GM10248 (cell line): ENCODE results near the gene TBX3.
"Not testable (repeated sequence)": the region's sequence is repeated elsewhere in the genome, so short reads cannot be mapped to it uniquely, and the experiment has no call there.

Experiments used
- CTCF ChIA-PET: fragments of 300-600 bp; sonication (Branson Sonifier 250); formaldehyde crosslinking; extraction: SDS; loops from one replicate; lab custom pipeline; 2021; ENCODE audit warnings: antibody characterized with exemption; lab: Yijun Ruan, JAX
- POLR2A ChIA-PET: fragments of 350-650 bp; sonication (Branson Sonifier 250); formaldehyde crosslinking; extraction: SDS; loops from one replicate; lab custom pipeline; 2020; ENCODE audit warnings: antibody characterized with exemption; lab: Yijun Ruan, JAX
- DNase-seq: peaks from one replicate; pipeline ENCODE4 v3.0.0; 2012; ENCODE audit errors: extremely low spot score
- CTCF ChIP-seq: IDR thresholded peaks from 2 replicates; pipeline ENCODE4 v1.5.1; 2012; ENCODE audit warnings: mild to moderate bottlenecking, low read depth; ENCODE audit errors: extremely low read depth, missing control alignments, control extremely low read depth

TBX3 gene

DNA sequence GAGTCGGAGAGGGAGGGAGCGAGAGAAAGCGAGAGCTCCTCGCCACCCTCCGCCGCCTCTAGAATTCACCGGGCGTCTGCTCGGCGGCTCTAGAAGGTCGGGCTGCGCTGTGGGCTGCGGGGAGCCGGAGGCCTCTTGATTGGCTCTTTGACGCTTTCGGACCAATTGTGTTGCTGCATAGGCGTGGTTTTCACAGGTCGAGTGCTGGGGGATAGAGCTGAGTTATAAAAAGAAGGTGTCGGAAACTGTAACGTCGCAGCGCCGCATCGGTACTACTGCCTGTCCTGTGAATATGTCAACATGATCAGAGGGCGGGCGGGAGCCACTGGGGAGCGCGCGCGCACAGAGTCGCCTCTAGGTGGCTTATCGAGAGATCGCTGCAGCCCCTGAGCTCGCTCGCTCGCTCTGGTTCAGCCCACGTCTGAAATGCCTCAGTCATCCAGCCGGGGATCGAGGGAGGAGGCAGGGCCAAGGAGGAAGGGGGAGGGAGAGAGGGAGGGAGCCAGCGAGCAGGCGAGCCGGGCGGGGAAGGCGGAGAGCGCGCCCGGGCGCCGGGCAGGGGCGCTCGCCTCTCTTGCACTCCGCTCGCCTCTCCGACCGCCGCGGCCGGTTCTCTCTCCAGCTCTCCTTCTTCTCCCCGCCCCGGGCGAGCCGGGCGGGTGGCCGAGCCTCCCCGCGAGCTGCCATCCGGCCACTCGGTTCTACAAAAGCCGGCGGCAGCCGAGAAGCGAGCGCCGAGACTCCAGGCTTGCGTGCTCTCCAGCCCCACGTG, at the start of gene TBX3:
TBX3 (minus strand) TSS at position 78 of the 772 bp plus-strand sequence. CDS start 975 bp downstream, outside the sequence.
- no peak for TF ChIP-seq CTCF
- ChIA-PET POLR2A (no interaction called here), CTCF (interaction anchor here (1.5 kb wide), 1 partner anchor 11 kb away, joined by 3 read pairs; no protein-coding TSS in a partner anchor)
- DNase-seq, result no peak

GRCh38 chr12:114732426-114733030, 48.6 kb upstream of the TBX3 start:
- no peak for TF ChIP-seq CTCF
- ChIA-PET POLR2A (no interaction called here), CTCF (no interaction called here)
- DNase-seq, result no peak

DNA sequence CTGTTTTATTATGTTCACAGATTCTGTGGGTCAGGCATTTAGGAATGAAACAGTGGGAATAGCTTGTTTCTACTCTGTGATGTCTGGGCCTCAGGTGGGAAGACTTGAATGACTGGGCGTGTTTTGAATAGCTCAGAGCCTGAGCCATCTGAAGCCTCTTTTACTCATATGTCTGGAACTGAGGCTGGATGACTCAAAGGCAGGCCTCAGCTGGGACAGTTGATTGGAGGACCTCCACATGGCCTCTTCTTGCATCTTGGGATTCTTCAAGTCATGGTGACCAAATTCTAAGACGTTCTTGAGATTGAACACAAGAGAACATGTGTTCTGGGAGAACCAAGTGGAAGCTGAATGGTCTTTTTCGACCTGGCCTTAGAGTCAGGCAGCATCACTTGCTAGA, 45.8 kb upstream of the TBX3 start:
- POLR2A ChIA-PET, result no interaction called here
- CTCF ChIA-PET, result no interaction called here
- no peak for DNase-seq

GRCh38 chr12:114726092-114726710, 42.2 kb upstream of the TBX3 start:
- no peak for DNase-seq
- ChIA-PET POLR2A (no interaction called here), CTCF (interaction anchor here (0.8 kb wide), 1 partner anchor 501 kb away, joined by 3 read pairs; no protein-coding TSS in a partner anchor)
- no peak for TF ChIP-seq CTCF

More for the DNA sequence above, 45.8 kb upstream of the TBX3 start:
- TF ChIP-seq CTCF, result no peak

GRCh38 chr12:114722176-114722575, 38.2 kb upstream of the TBX3 start:
- CTCF ChIA-PET, POLR2A ChIA-PET, DNase-seq: not testable (repeated sequence)

DNA sequence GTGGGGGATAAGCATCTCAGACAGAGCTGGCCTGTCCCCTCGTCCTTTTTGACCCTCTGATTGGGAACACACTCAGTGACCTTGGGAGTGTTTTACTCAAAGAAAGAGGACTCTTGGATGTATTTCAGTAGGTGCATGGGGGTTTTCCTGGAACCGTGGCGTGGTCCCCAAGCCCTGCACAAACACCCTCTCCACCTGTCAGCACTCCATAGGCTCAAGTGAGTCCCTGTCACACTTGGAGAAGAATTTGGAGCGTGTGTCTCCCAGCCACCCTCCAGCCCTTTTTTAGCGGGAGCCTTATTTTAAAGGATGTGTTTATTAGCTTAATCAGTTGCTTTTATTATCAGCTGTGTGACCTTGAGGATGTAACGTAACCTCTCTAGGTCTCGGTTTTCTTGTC, 37.3 kb upstream of the TBX3 start:
- ChIA-PET CTCF (no interaction called here), POLR2A (no interaction called here)
- DNase-seq, result no peak
- TF ChIP-seq CTCF, result no peak
